ENCODE data around the gene WASHC4. TPM values are rescaled to one million over a fixed set of nuclear protein-coding genes. Genes with fewer than 3 reads are reported as not detected.
A peak's percentile ranks its signal among the peaks of the same experiment; 100 is the strongest.

WASHC4 gene
- total RNA-seq, 4 donors from 2014 or later, result 18.0 to 70.3 (median 44.3) TPM

- DNase-seq, result no peak
- H3K36me3 ChIP-seq, result peaks cover 0 to 3% (median 1%) of the 10 kb centered on the region in 4 donors
- in situ Hi-C loops (cut with MboI; ENCODE audit: low pct_ligation_motif_present in 1 of 4, low pct_unique_long_range_greater_than_20kb in 1 of 4, low sequenced_read_pairs in 3 of 4) (loop anchor here in 1 of 4 donors (25.0 kb wide), 1 partner anchor 1147 kb away; the partner anchor contains the start of gene TDG), intact Hi-C loops (cut with DNase I; ENCODE audit: low total_unique reads) (no loop called here)
- H3K27me3 ChIP-seq, result peaks cover 7% of the 10 kb centered on the region
- 30 to 46% methylated on average over 5 to 13 of the region's 13 CpGs for WGBS, 2 donors (ENCODE audit: low coverage in 1 of 2)
- peak overlapping the region in 1 of 4 donors; percentile 84 for H3K4me3 ChIP-seq
- peak overlapping the region; percentile 98 to 100 (median 100) for H3K27ac ChIP-seq
- H3K4me1 ChIP-seq, result peaks cover 0 to 55% (median 25%) of the 10 kb centered on the region in 4 donors
- no peaks in the 10 kb centered on the region for H3K9me3 ChIP-seq
- TF ChIP-seq EP300 (IDR thresholded peaks at IDR 0.05; ENCODE audit: low read depth) (no peak), CTCF (IDR thresholded peaks at IDR 0.05) (no peak), POLR2AphosphoS5 (IDR thresholded peaks at IDR 0.05) (no peak), POLR2A (IDR thresholded peaks at IDR 0.05) (no peak)
These were observed 2.1 kb downstream of the WASHC4 start for GRCh38 chr12:105109465-105110212.

GRCh38 chr12:105110851-105111250 is 3.3 kb downstream of the WASHC4 start:
- Histone ChIP-seq H3K9me3 (no peaks in the 10 kb centered on the region), H3K4me3 (no peak overlapping the region), H3K4me1 (peaks cover 0 to 55% (median 25%) of the 10 kb centered on the region in 4 donors), H3K27me3 (peaks cover 7% of the 10 kb centered on the region), H3K27ac (no peak overlapping the region), H3K36me3 (peaks cover 0 to 13% (median 5%) of the 10 kb centered on the region in 4 donors)
- no peak for TF ChIP-seq EP300 (IDR thresholded peaks at IDR 0.05; ENCODE audit: low read depth)
- TF ChIP-seq POLR2A (IDR thresholded peaks at IDR 0.05), result no peak
- TF ChIP-seq POLR2AphosphoS5 (IDR thresholded peaks at IDR 0.05), result no peak
- TF ChIP-seq CTCF (IDR thresholded peaks at IDR 0.05), result no peak
- intact Hi-C loops (cut with DNase I; ENCODE audit: low total_unique reads), result no loop called here
- in situ Hi-C loops (cut with MboI; ENCODE audit: low pct_ligation_motif_present in 1 of 4, low pct_unique_long_range_greater_than_20kb in 1 of 4, low sequenced_read_pairs in 3 of 4), result loop anchor here in 1 of 4 donors (25.0 kb wide), 1 partner anchor 1149 kb away; the partner anchor contains the start of gene TDG
- 43 to 57% methylated on average over 4 of the region's 4 CpGs for WGBS, 2 donors (ENCODE audit: low coverage in 1 of 2)
- DNase-seq, result no peak

- no peak overlapping the region for H3K4me3 ChIP-seq
- H3K27me3 ChIP-seq, result no peaks in the 10 kb centered on the region
- peaks cover 0 to 49% (median 25%) of the 10 kb centered on the region in 4 donors for H3K4me1 ChIP-seq
- no peaks in the 10 kb centered on the region for H3K9me3 ChIP-seq
- H3K36me3 ChIP-seq, result peaks cover 0 to 35% (median 15%) of the 10 kb centered on the region in 4 donors
- H3K27ac ChIP-seq, result no peak overlapping the region
- TF ChIP-seq CTCF (IDR thresholded peaks at IDR 0.05) (no peak), EP300 (IDR thresholded peaks at IDR 0.05; ENCODE audit: low read depth) (no peak), POLR2A (IDR thresholded peaks at IDR 0.05) (no peak), POLR2AphosphoS5 (IDR thresholded peaks at IDR 0.05) (no peak)
- intact Hi-C loops (cut with DNase I; ENCODE audit: low total_unique reads) (no loop called here), in situ Hi-C loops (cut with MboI; ENCODE audit: low pct_ligation_motif_present in 1 of 4, low pct_unique_long_range_greater_than_20kb in 1 of 4, low sequenced_read_pairs in 3 of 4) (loop anchor here in 1 of 4 donors (25.0 kb wide), 1 partner anchor 1151 kb away; the partner anchor contains the start of gene TDG)
- 92 to 94% methylated on average over 3 of the region's 3 CpGs for WGBS, 2 donors (ENCODE audit: low coverage in 1 of 2)
- no peak for DNase-seq
These were observed 5.6 kb downstream of the WASHC4 start for GRCh38 chr12:105113094-105113493.

GRCh38 chr12:105116969-105117368 is 9.4 kb downstream of the WASHC4 start:
- 64 to 86% methylated on average over 1 of the region's 1 CpG for WGBS, 2 donors (ENCODE audit: low coverage in 1 of 2)
- TF ChIP-seq POLR2AphosphoS5 (IDR thresholded peaks at IDR 0.05) (no peak), CTCF (IDR thresholded peaks at IDR 0.05) (no peak), POLR2A (IDR thresholded peaks at IDR 0.05) (no peak), EP300 (IDR thresholded peaks at IDR 0.05; ENCODE audit: low read depth) (no peak)

More at GRCh38 chr12:105116969-105117368, 9.4 kb downstream of the WASHC4 start:
- DNase-seq, result no peak
- H3K36me3 ChIP-seq, result peaks cover 0 to 72% (median 30%) of the 10 kb centered on the region in 4 donors
- no peaks in the 10 kb centered on the region for H3K27me3 ChIP-seq
- peaks cover 0 to 11% (median 0%) of the 10 kb centered on the region in 4 donors for H3K4me1 ChIP-seq
- intact Hi-C loops (cut with DNase I; ENCODE audit: low total_unique reads) (no loop called here), in situ Hi-C loops (cut with MboI; ENCODE audit: low pct_ligation_motif_present in 1 of 4, low pct_unique_long_range_greater_than_20kb in 1 of 4, low sequenced_read_pairs in 3 of 4) (loop anchor here in 1 of 4 donors (25.0 kb wide), 1 partner anchor 1155 kb away; the partner anchor contains the start of gene TDG)
- H3K4me3 ChIP-seq, result no peak overlapping the region
- H3K9me3 ChIP-seq, result no peaks in the 10 kb centered on the region
- no peak overlapping the region for H3K27ac ChIP-seq

Measured in transverse colon (tissue), 4 donors.